NCI-H510A treated with DMSO at 0.1 percent for 48 hours (cell line): ENCODE data around the gene BEX5.
"Not testable (repeated sequence)": the region's sequence is repeated elsewhere in the genome, so short reads cannot be mapped to it uniquely, and the experiment has no call there.

Source experiments
- DNase-seq: peaks from one replicate; lab custom pipeline; 2025; lab: John Stamatoyannopoulos, UW

BEX5 gene

GRCh38 chrX:102155806-102156179 is at the start of gene BEX5:
Gene BEX5 (minus strand): TSS chrX:102155977. CDS start chrX:102154265, 1,712 bp downstream.
- peak; percentile 73 for DNase-seq

GRCh38 chrX:102185967-102186720 is 30.4 kb upstream of the BEX5 start:
- DNase-seq: no peak

GRCh38 chrX:102154900-102155805 is 624 bp downstream of the BEX5 start:
- DNase-seq: peak; percentile 42

GRCh38 chrX:102154218-102154860 is 1.4 kb downstream of the BEX5 start:
- DNase-seq: peak; percentile 17

- DNase-seq: not testable (repeated sequence)
Observed at GRCh38 chrX:102142274-102142673, 13.5 kb downstream of the BEX5 start, which contains the start of gene TCEAL6. Gene TCEAL6 (minus strand): TSS chrX:102142481.

- not testable (repeated sequence) for DNase-seq
Observed at GRCh38 chrX:102141631-102142030, 14.1 kb downstream of the BEX5 start.

GRCh38 chrX:102140876-102141275 is 14.9 kb downstream of the BEX5 start:
- DNase-seq: not testable (repeated sequence)

- no peak for DNase-seq
Observed at GRCh38 chrX:102138064-102138463, 17.7 kb downstream of the BEX5 start.

GRCh38 chrX:102129473-102129872 is 26.3 kb downstream of the BEX5 start:
- peak; percentile 10 for DNase-seq

- DNase-seq: no peak
Observed at GRCh38 chrX:102126863-102127262, 28.9 kb downstream of the BEX5 start.

- DNase-seq: not testable (repeated sequence)
Observed at GRCh38 chrX:102126080-102126818, 29.5 kb downstream of the BEX5 start.

GRCh38 chrX:102125436-102125835 is 30.3 kb downstream of the BEX5 start, which contains the start of gene TCEAL2:
Gene TCEAL2 (plus strand): TSS chrX:102125679. CDS start chrX:102126831, 1,152 bp downstream.
- DNase-seq: not testable (repeated sequence)

GRCh38 chrX:102125014-102125413 is 30.8 kb downstream of the BEX5 start:
- DNase-seq: peak; percentile 1

GRCh38 chrX:102115748-102116147 is 40.0 kb downstream of the BEX5 start:
- DNase-seq: no peak

- DNase-seq: no peak
Observed at GRCh38 chrX:102113367-102113766, 42.4 kb downstream of the BEX5 start.
